ENCODE measurements around the gene SEZ6L2.

- TF ChIP-seq, protein P1, sequence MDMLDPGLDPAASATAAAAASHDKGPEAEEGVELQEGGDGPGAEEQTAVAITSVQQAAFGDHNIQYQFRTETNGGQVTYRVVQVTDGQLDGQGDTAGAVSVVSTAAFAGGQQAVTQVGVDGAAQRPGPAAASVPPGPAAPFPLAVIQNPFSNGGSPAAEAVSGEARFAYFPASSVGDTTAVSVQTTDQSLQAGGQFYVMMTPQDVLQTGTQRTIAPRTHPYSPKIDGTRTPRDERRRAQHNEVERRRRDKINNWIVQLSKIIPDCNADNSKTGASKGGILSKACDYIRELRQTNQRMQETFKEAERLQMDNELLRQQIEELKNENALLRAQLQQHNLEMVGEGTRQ (IDR thresholded peaks at IDR 0.05; ENCODE audit: low read depth, low read length) = no peak
- TF ChIP-seq, protein P1 (CRISPR knock-in tag; IDR thresholded peaks at IDR 0.05; ENCODE audit: borderline replicate concordance) = no peak
- no peak for TF ChIP-seq BHLHE40 (IDR thresholded peaks at IDR 0.05; ENCODE audit: low read length)
- no peak for TF ChIP-seq CTCF (CRISPR knock-in tag; IDR thresholded peaks at IDR 0.05)
- no peak for TF ChIP-seq ZNF121 (CRISPR knock-in tag; IDR thresholded peaks at IDR 0.05)
- no peak for TF ChIP-seq ZNF274 (CRISPR knock-in tag; IDR thresholded peaks at IDR 0.05)
- no peak for TF ChIP-seq ARHGAP35 (CRISPR knock-in tag; IDR thresholded peaks at IDR 0.05; ENCODE audit: borderline replicate concordance)
- TF ChIP-seq POLR2AphosphoS5 (IDR thresholded peaks at IDR 0.05; ENCODE audit: low read depth, low read length) = no peak
- TF ChIP-seq POLR2A (IDR thresholded peaks at IDR 0.05; ENCODE audit: insufficient read depth in 1 of 2, low read depth in 2 of 2, low read length in 2 of 2) = no peak
Measured at GRCh38 chr16:29920288-29921033, 21.1 kb upstream of the SEZ6L2 start.

Measured in HepG2 (cell line).